ENCODE data around the gene BBOX1.
"Not testable (repeated sequence)": the region's sequence is repeated elsewhere in the genome, so short reads cannot be mapped to it uniquely, and the experiment has no call there.

The BBOX1 gene

DNA sequence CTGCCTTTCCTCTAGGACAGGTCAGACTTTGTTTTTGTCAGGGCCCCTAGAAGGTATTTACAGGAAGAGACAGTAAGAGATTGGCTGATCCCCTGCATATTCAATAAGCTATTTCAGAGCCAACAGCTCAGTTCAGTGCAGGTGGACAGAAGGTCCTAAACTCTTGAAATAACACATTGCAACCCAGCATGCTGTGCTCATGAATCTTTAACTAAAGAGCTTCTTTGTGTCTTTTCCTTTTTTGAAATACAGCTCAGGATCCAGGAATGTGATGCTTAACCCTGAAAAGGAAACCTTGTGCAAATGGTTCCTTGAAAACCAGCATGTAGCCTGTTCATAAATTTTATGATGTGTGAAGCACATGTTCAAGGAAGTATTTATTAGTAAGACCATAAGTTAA, 43.9 kb downstream of the BBOX1 start:
- DNase-seq = no peak

DNA sequence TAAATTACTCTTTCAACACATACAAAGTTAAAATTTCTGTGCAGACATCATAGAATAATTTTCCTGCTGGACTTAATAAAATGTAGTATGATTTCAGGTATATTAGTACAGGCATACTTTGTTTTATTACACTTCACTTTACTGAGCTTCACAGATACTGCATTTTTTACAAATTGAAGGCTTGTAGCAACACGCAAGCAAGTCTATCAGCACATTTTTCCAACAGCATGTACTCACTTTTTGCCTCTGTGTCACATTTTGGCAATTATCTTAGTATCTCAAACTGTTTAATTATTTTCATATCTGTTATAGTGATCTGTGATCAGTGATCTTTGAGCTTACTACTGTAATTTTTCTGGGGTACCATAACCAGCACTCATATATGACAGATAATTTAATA, 44.5 kb downstream of the BBOX1 start:
- DNase-seq = no peak

DNA sequence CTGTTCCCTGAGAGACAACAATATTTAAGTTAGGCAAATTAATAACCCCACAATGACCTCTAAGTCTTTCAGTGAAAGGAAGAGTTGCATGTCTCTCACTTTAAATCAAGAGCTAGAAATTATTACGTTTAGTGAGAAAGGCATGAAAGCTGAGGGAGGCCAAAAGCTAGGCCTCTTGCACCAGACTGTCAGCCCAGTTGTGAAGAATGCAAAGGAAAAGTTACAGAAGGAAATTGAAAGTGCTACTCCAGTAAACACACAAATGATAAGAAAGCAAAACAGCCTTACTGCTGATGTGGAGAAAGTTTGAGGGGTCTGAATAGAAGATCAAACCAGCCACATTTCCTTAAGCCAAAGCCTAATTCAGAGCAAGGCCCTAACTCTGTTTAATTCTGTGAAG, 45.0 kb downstream of the BBOX1 start:
- DNase-seq = no peak

GRCh38 chr11:27087432-27087831, 46.8 kb downstream of the BBOX1 start:
- DNase-seq = no peak

GRCh38 chr11:27088353-27088752, 47.7 kb downstream of the BBOX1 start:
- DNase-seq = no peak

GRCh38 chr11:27089746-27090145, 49.1 kb downstream of the BBOX1 start:
- DNase-seq = no peak

- not testable (repeated sequence) for DNase-seq
Observed at GRCh38 chr11:27090357-27090948, 49.8 kb downstream of the BBOX1 start.

DNA sequence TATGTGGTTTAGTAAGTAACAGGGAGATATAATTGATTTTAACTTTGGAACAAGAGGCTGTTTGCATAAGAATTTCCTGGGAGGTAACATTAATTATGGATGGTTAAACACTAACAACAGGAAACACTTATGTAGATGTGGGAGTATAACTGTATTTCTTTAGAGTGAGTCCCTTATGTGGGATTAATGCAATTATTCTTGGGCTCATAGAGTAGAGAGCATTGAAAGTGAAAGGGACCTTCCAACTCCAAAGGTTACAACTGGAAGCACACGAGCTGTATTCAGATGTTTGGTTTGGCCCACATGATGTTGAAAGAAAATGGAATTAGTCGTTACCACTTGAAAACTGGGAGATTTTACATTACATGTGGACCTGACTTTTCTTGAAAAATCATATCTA, 53.5 kb downstream of the BBOX1 start:
- no peak for DNase-seq

GRCh38 chr11:27095059-27095458, 54.4 kb downstream of the BBOX1 start:
- no peak for DNase-seq

DNA sequence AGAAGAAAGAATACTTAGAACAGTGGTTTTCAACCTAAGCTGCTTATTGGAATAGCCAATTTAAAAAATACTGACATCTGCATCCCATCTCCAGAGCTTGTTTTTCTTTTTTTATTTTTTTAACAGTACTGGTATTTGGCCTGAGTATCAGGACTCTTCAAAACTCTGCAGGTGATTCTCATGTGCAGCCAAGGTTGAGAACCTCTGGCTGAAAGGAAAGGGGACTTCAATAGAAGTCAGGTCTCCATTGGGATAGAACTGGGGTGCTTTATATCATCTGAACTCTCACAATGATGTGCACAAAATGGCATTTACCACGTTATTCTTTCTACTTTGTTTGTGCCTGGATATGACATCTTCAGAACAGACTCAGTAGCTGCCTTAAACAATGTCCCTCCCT, 55.3 kb downstream of the BBOX1 start:
- DNase-seq = no peak

- no peak for DNase-seq
Observed at GRCh38 chr11:27097551-27097950, 56.9 kb downstream of the BBOX1 start.

DNA sequence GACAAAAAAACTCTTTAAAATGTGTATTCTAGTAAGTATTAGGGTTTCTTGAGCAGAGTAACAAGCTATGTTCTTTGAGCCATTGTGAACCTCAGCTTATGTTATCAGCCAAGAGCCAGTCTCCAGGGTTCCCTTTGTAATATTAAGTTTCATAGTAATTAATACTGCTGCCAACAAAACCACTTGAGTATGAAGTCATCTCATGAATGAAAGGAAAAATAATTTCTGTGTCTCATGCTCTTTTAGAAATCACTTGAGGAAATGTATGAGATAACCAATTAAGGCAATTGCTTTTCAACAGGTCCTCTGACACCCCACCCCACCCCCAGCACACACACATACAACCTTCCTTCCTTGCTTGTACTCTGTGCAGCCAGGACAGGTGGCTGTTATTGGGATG, 59.9 kb downstream of the BBOX1 start:
- no peak for DNase-seq

GRCh38 chr11:27107548-27107947, 66.9 kb downstream of the BBOX1 start:
- no peak for DNase-seq

DNA sequence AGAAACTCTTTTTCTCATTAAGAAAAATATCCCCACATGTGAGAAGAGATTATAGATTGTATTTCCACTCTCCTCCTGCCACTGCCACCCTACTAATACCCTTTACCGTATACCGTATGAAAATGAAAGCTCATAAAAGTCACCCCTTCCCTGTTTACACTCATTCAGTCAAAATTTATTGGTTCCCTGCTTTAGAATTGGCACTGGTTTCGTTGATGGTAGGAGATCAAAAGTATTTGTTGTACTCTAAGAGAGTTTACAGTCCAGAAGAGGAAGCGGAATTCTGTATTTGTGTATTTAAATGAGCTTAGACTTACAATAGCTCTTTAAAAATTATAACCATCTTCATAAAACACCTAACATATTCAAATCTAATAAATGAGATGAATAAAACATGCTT, 68.2 kb downstream of the BBOX1 start:
- no peak for DNase-seq

DNA sequence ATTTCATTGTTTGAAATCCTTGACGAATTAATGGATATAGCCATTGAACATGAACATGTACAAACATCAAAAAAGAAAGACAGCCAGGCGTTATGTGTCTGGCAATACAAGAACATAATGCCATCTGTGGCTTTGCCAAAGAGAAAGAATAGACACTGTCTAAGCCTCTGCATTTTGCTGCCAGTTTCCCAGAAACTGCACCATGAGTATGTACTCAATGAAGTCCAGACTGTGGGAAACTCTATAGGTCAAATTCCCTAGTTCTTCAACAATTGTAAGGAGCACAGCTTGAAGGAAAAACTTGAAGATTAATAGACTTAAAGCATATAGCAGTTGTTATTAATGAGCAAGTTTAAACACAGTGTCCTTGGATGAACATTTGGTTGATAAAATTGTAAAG, 71.3 kb downstream of the BBOX1 start:
- DNase-seq = no peak

GRCh38 chr11:27112946-27113345, 72.3 kb downstream of the BBOX1 start:
- DNase-seq = no peak

GRCh38 chr11:27115051-27115650, 74.5 kb downstream of the BBOX1 start:
- DNase-seq = no peak

GRCh38 chr11:27116684-27117083, 76.1 kb downstream of the BBOX1 start:
- no peak for DNase-seq

DNA sequence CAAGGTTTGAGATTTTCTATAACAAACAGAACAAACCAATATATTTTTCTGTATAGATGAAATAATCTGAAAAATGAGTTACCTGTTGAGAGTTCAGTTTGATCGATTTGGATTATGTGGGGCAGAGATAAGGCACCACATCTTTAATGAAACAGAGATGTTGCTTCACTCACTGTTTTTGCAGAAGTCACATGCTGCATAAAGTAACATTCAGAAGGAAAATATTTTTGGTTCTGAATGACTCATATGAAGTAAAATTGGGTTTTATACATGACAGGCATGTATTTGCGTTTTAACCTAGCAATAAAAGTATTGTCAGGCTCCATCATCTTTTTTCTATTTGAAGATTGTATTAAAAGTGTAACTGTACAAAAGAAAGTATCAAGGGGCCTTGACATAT, 77.8 kb downstream of the BBOX1 start:
- DNase-seq = no peak

DNA sequence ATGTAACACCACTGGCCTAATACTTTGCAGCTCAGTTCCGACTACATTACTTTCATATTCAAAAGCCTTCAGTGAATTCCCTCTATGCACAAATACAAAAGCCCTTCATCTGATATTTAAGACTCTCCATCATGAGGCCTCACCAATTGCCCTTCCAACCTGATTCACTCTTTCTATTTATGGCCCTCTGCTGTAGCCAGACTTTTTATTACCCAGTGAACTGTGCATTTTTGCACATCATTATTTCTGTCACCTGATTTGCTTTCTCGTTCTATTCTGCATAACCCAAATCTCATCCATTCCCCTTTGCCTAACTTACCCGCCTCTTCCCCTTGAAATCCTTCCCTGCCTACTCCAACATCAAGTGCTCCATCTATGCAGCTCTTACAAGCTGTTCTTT, 78.3 kb downstream of the BBOX1 start:
- no peak for DNase-seq

GRCh38 chr11:27119396-27119795, 78.8 kb downstream of the BBOX1 start:
- DNase-seq = no peak

DNA sequence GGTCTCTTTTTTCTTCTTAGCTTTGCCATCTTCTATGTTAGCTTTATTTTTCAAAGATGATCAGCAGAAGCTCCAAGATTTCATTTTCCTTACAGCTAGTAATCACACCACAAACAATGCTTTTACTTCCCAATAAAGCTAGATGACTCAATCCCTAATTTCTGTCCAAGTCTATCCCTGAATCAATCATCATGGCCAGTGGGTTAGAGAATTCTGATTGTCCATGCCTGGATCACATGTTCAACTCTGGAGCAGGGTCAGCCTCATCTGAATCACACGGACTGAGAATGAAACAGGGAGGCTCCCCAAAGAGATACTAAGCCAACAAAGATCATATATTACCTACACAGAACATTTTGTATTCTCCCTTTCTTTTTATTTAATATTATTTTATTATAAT, 79.6 kb downstream of the BBOX1 start:
- DNase-seq = no peak

DNA sequence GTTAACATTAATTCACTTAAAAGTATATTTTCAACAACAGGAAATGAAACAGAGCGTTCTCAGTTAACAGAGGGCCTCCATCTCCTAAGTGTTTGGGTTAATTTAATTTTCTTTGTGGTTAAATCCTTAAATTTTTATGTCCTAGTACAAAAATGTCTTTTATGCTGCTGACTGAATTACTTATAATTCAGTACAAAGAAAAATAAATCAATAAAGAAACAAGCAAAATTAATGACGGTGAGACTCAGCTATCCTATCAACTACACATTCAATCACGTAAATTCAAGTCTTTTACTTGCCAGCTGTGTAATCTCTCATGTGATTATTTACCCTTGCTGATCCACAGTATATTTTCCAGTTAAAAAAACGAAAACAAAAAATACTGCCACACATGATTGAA, 81.4 kb downstream of the BBOX1 start:
- DNase-seq = no peak

DNA sequence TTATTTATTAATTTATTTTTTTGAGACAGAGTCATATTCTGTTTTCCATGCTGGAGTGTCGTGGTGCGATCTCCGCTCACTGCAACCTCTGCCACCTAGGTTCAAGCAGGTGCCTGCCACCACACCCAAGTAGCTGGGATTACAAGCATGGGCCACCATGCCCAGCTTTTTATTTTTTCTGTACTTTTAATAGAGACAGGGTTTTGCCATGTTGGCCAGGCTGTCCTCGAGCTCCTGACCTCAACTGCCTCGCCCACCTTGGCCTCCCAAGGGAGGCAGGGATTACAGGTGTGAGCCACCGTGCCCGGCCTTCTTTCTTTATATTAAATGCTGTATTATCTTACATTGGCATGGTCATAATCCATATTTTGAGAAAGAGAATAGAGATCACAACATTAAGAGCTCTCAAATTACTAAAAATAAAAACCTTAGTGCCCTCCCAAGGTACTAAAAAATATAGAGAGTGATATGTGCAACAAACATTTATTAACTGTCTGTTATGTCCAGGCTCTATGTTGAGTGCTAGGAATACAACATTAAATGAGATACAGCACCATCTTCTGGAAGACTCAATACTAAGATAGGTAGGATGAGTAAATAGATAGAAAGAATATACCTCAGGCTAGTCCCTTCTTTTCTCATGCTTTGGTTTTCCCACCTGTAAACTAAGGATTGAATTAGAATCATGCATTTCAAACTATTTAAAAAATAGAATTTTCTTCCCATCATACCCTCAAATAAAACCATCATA, 84.1 kb downstream of the BBOX1 start:
- no peak for DNase-seq

DNA sequence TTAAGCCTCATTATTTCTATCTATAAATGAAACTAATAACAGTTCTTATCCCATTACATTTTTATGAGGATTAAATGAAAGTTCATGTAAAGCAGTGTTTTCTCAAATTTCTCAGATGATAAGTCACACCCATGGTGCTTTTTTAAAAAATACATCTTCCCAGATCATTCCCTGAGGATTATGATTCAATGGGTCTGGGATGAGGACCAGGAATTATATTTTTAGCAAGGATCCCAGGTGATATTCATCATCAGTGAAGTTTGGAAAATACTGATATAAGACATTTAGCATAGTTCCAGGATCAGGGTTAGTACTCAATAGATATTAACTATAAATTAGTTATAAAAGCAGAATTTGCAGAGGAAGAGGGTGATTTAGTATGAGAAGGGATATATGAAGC, 89.1 kb downstream of the BBOX1 start:
- DNase-seq = no peak

Data from effector CD4-positive, alpha-beta T cell (primary cell).